ENCODE results near the gene MTM1.

GRCh38 chrX:150704030-150704613, 135.7 kb downstream of the MTM1 start:
- TF ChIP-seq ZBTB40 (IDR thresholded peaks at IDR 0.05) (no peak), ZBTB40 (CRISPR knock-in tag; IDR thresholded peaks at IDR 0.05) (no peak), EHMT2 (IDR thresholded peaks at IDR 0.05) (no peak), NFATC3 (IDR thresholded peaks at IDR 0.05) (no peak), RNF2 (IDR thresholded peaks at IDR 0.05) (no peak), CREB1 (IDR thresholded peaks at IDR 0.05) (no peak), CREB1 (CRISPR knock-in tag; IDR thresholded peaks at IDR 0.05) (no peak), ZNF445 (CRISPR knock-in tag; IDR thresholded peaks at IDR 0.05; ENCODE audit: low read depth) (no peak), L3MBTL2 (IDR thresholded peaks at IDR 0.05) (no peak), ZNF212 (CRISPR knock-in tag; IDR thresholded peaks at IDR 0.05) (no peak), TCF3 (CRISPR knock-in tag; IDR thresholded peaks at IDR 0.05) (no peak), ZNF175 (CRISPR knock-in tag; IDR thresholded peaks at IDR 0.05; ENCODE audit: low read depth) (no peak), NR3C1 (CRISPR knock-in tag; IDR thresholded peaks at IDR 0.05) (no peak), NBN (IDR thresholded peaks at IDR 0.05; ENCODE audit: low read depth) (no peak)
- TF ChIP-seq, protein P1, sequence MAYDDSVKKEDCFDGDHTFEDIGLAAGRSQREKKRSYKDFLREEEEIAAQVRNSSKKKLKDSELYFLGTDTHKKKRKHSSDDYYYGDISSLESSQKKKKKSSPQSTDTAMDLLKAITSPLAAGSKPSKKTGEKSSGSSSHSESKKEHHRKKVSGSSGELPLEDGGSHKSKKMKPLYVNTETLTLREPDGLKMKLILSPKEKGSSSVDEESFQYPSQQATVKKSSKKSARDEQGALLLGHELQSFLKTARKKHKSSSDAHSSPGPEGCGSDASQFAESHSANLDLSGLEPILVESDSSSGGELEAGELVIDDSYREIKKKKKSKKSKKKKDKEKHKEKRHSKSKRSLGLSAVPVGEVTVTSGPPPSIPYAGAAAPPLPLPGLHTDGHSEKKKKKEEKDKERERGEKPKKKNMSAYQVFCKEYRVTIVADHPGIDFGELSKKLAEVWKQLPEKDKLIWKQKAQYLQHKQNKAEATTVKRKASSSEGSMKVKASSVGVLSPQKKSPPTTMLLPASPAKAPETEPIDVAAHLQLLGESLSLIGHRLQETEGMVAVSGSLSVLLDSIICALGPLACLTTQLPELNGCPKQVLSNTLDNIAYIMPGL (CRISPR knock-in tag; IDR thresholded peaks at IDR 0.05): no peak
- TF ChIP-seq, protein P2, sequence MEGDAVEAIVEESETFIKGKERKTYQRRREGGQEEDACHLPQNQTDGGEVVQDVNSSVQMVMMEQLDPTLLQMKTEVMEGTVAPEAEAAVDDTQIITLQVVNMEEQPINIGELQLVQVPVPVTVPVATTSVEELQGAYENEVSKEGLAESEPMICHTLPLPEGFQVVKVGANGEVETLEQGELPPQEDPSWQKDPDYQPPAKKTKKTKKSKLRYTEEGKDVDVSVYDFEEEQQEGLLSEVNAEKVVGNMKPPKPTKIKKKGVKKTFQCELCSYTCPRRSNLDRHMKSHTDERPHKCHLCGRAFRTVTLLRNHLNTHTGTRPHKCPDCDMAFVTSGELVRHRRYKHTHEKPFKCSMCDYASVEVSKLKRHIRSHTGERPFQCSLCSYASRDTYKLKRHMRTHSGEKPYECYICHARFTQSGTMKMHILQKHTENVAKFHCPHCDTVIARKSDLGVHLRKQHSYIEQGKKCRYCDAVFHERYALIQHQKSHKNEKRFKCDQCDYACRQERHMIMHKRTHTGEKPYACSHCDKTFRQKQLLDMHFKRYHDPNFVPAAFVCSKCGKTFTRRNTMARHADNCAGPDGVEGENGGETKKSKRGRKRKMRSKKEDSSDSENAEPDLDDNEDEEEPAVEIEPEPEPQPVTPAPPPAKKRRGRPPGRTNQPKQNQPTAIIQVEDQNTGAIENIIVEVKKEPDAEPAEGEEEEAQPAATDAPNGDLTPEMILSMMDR (IDR thresholded peaks at IDR 0.05 in 2 of 3, conservative IDR thresholded peaks at IDR 0.05 in 1 of 3; ENCODE audit: insufficient read depth in 2 of 3, low read depth in 1 of 3, low read length in 3 of 3): no peak
